SIG-M5 treated with dmso at 0.1 percent for 504 hours (cell line): ENCODE results near the gene S100A5.
"Not testable (repeated sequence)": the region's sequence is repeated elsewhere in the genome, so short reads cannot be mapped to it uniquely, and the experiment has no call there.

ENCODE experiments used
- DNase-seq: peaks from one replicate; lab custom pipeline; 2025; ENCODE audit not compliant: unreplicated experiment; lab: John Stamatoyannopoulos, UW

Gene S100A5

DNA sequence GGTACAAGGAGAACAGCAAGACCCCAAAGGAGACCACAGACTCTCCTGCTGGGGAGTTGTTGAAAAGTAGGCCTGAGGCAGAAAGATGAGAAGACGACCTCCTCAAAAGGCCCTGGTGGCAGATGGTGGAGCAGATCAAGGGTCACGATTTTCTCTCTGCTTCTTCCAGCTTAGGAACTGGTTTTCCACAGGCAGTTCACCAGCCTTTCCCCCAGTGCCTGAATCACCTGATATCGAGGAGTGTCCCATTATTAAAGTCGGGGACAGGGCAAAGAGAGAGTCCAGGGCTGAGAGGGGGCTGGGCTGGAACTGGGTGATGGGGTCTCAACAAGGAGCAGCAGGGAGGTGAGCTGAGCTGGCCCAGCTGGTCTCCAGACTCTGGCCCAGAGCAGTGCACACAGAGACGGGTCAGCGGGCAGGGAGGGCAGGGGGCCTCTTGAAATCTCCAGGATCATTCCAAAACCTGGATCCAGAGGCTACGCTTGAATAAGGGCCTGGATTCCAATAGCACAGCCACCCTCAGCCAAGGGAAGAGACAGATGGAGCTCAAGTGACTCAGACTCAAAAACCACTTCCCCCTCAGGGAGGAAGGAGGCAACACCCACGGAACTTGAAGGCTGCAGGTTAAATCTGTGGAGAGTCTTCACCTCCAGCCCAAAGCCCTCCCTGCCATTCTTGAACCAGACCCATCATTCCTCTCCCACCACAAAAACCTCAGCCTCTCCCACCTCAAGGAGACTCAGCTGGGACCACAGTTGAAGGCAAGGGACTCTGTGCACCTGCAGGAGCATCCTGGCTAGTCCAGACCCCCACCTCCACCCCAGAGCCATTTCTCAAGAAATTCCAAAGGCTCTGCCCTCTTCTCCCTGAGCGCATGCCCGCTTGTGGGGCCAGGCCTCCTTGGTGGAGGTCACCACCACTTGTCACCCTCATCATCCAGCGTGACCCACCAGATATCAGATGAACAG is at the start of gene S100A5:
S100A5 (minus strand) TSS at position 541 of the 968 bp plus-strand sequence. CDS start 743 bp downstream, outside the sequence.
- peak; percentile 87 for DNase-seq

DNA sequence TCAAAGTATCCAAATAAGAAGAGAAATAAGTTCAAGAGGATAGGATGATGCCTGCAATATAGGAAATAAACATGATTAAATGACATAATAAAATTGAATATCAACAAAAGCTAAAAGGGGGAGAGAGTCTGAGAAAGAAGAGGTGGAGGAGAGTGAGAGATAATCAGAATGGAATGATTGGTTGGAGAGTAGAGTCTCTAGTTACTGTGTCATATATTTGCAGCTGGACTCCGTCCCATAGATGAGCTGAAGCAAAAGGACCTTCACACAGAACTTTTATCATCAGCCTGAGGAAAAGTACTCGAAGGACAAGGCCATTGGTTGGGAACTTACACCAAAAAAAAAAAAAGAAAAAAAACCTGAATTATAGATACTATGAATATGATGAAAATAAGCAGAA is 47.7 kb upstream of the S100A5 start:
- no peak for DNase-seq

DNA sequence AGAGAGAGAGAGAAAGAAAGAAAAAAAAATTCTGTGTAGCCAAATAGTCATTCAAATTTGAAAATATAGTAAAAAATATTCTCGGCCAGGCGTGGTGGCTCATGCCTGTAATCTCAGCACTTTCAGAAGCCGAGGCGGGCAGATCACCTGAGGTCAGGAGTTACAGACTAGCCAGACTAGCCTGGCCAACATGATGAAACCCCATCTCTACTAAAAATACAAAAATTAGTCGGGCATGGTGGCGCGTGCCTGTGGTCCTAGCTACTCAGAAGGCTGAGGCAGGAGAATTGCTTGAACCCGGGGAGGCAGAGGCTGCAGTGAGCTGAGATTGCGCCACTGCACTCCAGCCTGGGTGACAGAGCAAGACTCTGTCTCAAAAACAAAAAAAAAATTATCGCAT is 47.3 kb upstream of the S100A5 start:
- DNase-seq: not testable (repeated sequence)

DNA sequence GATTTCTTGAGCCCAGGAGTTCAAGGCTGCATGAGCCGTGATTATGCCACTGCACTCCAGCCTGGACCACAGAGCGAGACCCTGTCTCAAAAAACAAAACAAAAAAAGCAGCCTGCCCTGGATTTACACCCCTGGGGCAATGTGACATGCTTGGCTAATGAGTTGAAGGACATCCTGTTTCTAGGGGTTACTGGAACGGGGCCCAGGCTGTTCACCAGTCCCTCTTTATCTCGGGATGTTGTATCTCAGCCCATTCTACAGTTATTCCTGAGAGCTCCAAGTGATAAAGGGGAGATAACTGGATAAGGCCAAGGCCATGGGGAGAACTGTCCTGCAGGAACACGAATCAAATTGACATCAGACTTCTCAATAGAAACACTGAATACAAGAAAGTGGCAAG is 46.6 kb upstream of the S100A5 start:
- DNase-seq: no peak

DNA sequence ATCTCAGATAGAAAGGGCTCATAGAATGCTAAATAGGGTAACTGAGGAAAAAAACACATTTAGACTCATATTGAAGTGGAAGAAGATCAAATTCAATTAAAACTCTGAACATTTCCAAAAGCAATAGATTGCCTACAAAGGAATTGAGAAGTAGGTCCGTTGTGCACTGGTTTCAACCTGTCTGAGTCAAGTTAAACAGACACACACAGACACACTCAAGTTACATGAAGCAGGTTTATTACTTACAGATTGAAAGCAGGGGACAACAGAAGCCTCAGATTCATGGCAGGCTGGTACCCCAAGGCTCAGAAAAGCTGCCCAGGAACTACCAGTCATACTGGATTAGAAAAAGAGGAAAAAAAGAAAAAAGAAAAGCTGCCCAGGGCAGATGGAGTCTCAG is 45.6 kb upstream of the S100A5 start:
- DNase-seq: no peak

GRCh38 chr1:153585006-153585405 is 44.3 kb upstream of the S100A5 start:
- DNase-seq: no peak

DNA sequence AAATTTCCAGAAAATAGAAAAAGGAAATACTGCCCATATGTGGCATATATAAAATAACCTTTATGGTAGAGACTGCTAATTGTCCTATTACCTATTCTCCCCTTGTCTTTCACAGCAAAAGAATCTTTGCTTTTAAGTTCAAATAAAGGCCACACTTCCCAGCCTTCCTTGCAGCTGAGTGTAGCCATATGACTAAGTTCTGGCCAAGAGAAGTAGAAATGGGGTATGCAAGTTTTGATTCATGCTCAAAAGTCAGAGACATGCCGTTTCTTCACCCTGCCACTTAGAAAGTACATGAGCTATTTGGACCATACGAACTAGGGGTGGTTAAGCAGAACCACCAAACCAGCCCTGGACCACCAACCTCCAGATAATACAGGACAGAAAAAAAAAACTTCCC is 43.2 kb upstream of the S100A5 start:
- DNase-seq: no peak

- not testable (repeated sequence) for DNase-seq
Measured at GRCh38 chr1:153583514-153583913, 42.8 kb upstream of the S100A5 start.

GRCh38 chr1:153582836-153583235 is 42.1 kb upstream of the S100A5 start:
- DNase-seq: not testable (repeated sequence)

GRCh38 chr1:153578936-153579335 is 38.2 kb upstream of the S100A5 start:
- no peak for DNase-seq

DNA sequence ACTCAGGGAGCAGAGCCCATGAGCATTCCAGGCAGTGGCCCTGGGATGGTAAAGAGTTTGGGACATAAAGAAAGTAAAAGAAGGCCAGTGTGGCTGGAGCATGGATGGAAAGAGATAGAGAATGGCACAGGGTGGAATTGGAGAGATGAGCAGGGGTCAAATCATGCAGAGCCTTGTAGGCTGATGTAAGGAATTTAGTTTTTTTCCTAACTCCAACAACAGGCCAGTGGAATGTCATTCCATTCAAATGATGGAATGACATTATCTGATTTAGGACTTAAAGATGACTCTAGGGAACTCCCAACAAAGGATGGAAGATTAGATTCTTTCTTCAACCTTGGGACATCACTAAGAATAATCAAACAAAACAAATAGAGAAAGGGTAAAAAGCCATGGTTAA is 37.8 kb upstream of the S100A5 start:
- no peak for DNase-seq

DNA sequence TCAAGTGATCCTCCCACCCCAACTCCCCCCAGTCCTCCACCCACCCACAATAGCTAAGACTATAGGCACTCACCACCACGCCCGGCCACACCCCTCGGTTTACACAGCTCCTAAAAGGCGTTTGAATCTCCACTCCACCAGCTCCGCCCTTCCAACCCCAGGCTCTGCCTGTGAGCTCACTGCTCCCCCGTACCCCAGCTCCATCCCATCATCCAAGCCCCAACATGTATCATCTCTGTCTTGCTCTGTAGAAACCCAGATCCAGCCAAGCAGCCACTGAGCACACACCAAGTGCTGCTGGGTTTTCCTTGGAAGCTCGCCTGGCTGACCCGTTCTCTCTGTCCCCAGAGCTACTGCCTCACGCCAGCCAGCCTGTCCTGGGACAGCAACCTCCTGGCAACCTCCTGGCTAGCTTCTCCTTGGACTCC is 36.9 kb upstream of the S100A5 start:
- no peak for DNase-seq

- peak; percentile 58 for DNase-seq
Measured at GRCh38 chr1:153577138-153577537, 36.4 kb upstream of the S100A5 start.

DNA sequence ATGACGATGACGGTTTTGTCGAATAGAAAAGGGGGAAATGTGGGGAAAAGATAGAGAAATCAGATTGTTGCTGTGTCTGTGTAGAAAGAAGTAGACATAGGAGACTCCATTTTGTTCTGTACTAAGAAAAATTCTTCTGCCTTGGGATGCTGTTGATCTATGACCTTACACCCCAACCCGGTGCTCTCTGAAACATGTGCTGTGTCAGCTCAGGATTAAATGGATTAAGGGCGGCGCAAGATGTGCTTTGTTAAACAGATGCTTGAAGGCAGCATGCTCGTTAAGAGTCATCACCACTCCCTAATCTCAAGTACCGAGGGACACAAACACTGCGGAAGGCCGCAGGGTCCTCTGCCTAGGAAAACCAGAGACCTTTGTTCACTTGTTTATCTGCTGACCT is 34.8 kb upstream of the S100A5 start:
- not testable (repeated sequence) for DNase-seq

GRCh38 chr1:153575081-153575491 is 34.4 kb upstream of the S100A5 start:
- DNase-seq: not testable (repeated sequence)

DNA sequence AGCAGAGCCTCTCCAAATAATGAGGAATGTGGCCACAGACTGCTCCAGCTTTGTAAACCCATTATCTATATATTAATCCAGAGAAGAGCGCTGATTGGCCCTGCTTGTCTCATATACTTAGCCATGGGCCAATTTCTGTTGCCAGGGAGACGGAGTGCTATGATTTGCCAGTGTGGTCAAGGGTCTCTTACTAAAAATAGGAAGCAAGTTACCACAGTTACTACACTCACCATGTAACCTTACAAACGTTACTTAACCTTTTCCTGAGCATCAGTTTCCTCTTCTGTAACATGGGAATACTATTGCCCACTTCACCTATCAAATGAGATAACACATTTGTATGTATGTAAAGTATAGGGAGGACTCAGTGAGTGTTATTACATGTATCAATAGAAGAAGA is 32.6 kb upstream of the S100A5 start:
- peak; percentile 48 for DNase-seq

DNA sequence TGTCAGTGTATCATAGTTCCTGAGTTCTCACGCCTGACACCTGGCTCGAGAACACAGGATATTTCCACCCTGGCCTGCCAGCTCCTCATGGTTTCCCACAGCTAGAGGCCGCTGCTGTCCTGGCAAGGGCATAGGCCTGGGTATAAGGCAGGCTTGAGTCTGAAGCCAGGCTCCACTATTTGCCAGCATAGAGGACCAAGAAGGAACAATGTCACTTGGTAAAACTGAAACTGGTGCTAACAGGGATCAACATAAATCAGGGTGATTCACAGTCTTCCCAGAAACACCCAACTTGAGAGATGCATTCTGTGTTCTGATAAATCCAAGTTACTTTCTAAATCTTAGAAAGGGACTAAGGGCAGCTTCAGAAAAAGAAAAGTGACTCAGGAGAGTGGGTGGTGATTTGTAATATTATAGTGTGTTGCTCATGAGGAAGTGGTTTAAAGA is 31.9 kb upstream of the S100A5 start:
- peak; percentile 58 for DNase-seq

GRCh38 chr1:153571706-153572105 is 31.0 kb upstream of the S100A5 start:
- DNase-seq: no peak

GRCh38 chr1:153570874-153571273 is 30.1 kb upstream of the S100A5 start:
- DNase-seq: no peak

DNA sequence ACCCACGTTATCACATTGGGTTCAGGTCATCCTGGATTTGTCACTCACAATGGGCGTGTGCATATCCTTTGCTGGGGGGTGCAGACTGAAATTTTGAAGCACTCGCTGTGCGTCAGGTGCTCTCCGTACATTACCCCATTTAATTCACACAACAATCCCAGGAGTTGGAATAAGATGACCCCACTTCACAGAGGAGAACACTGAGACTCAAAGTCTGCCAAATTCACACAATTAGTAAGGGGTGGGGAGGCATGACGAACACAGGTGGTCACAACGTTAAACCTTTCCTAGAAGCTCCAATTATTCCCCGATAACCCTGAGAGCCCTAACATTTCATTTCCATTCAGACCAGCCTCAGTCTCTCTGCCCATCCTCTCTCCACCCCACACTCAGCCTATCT is 28.7 kb upstream of the S100A5 start:
- no peak for DNase-seq

GRCh38 chr1:153568367-153569099 is 27.8 kb upstream of the S100A5 start:
- DNase-seq: peak; percentile 86
